Measurements from ENCODE around the gene PJVK. TPM values are rescaled to one million over a fixed set of nuclear protein-coding genes. Genes with fewer than 3 reads are reported as not detected.

PJVK gene
- total RNA-seq, 1 experiment from 2014 or later, result 2.6 TPM

- peak overlapping the region; percentile 6; the same call in 1 of the 2 replicates for H3K4me2 ChIP-seq (ENCODE audit: low read length)
- CTCF ChIA-PET, result no interaction called here
- H3K79me2 ChIP-seq (ENCODE audit: insufficient read depth, low read length), result peaks cover 43% of the 10 kb centered on the region
- no peak overlapping the region for H3K4me3 ChIP-seq (replicated peaks in 1 of 2; ENCODE audit: low read depth in 1 of 2, low read length in 2 of 2)
- H3K27ac ChIP-seq (ENCODE audit: low read depth, low read length), result no peak overlapping the region
- no peak overlapping the region for H2AFZ ChIP-seq (ENCODE audit: low read depth, low read length, poor library complexity, severe bottlenecking)
- POLR2A ChIA-PET, result interaction anchor here (1.4 kb wide), 1 partner anchor 10 kb away, joined by 3 read pairs; no protein-coding TSS in a partner anchor
- RAD21 ChIA-PET (ENCODE audit: low non-redundant PET in 1 of 2, low total read pairs in 2 of 2, uncharacterized antibody in 2 of 2, unreplicated experiment in 2 of 2), result no interaction called here
- no peak for TF ChIP-seq ELF1 (IDR thresholded peaks at IDR 0.05; ENCODE audit: borderline replicate concordance, low read depth)
- no peak for TF ChIP-seq ZFX (IDR thresholded peaks at IDR 0.05)
- TF ChIP-seq EGR1 (IDR thresholded peaks at IDR 0.05; ENCODE audit: low read depth), result no peak
- no peaks in the 10 kb centered on the region for H4K20me1 ChIP-seq (ENCODE audit: insufficient read depth)
- no peaks in the 10 kb centered on the region for H3K27me3 ChIP-seq (ENCODE audit: insufficient read depth, low read length)
- ATAC-seq (no peak), DNase-seq (ENCODE audit: low read depth, low spot score) (no peak)
- H3K4me1 ChIP-seq (ENCODE audit: control insufficient read depth in 1 of 2, insufficient read depth in 2 of 2, low read length in 2 of 2), result peaks cover 10 to 30% of the 10 kb centered on the region in 2 experiments; a peak in 3 of 4 replicates
- no peaks in the 10 kb centered on the region for H3K9me2 ChIP-seq (ENCODE audit: insufficient read depth)
- intact Hi-C loops (cut with micrococcal nuclease), result no loop called here
- BruUV-seq (replicated peaks), result no TSS peak
- peaks cover 0 to 4% of the 10 kb centered on the region in 2 experiments; a peak in 1 of 4 replicates for H3K36me3 ChIP-seq (ENCODE audit: control insufficient read depth in 1 of 2, insufficient read depth in 2 of 2, low read length in 2 of 2)
- no peak overlapping the region for H3K9ac ChIP-seq (ENCODE audit: low read length)
- H3K9me3 ChIP-seq (ENCODE audit: control insufficient read depth in 1 of 2, insufficient read depth in 1 of 2, low read depth in 1 of 2, low read length in 2 of 2), result no peaks in the 10 kb centered on the region
These were observed 31.3 kb downstream of the PJVK start for GRCh38 chr2:178482437-178482836.

GRCh38 chr2:178484245-178485041, 33.3 kb downstream of the PJVK start:
- H3K4me1 ChIP-seq (ENCODE audit: control insufficient read depth in 1 of 2, insufficient read depth in 2 of 2, low read length in 2 of 2), result peaks cover 9 to 14% of the 10 kb centered on the region in 2 experiments; a peak in 3 of 4 replicates
- DNase-seq (ENCODE audit: low read depth, low spot score), result no peak
- no peaks in the 10 kb centered on the region for H3K9me2 ChIP-seq (ENCODE audit: insufficient read depth)
- no peak overlapping the region for H3K4me3 ChIP-seq (replicated peaks in 1 of 2; ENCODE audit: low read depth in 1 of 2, low read length in 2 of 2)
- H4K20me1 ChIP-seq (ENCODE audit: insufficient read depth), result no peaks in the 10 kb centered on the region; the same call in 1 of the 2 replicates
- H3K9ac ChIP-seq (ENCODE audit: low read length), result no peak overlapping the region
- no peaks in the 10 kb centered on the region for H3K27me3 ChIP-seq (ENCODE audit: insufficient read depth, low read length)
- CTCF ChIA-PET, result no interaction called here
- intact Hi-C loops (cut with micrococcal nuclease), result no loop called here
- H3K36me3 ChIP-seq (ENCODE audit: control insufficient read depth in 1 of 2, insufficient read depth in 2 of 2, low read length in 2 of 2), result peaks cover 0 to 4% of the 10 kb centered on the region in 2 experiments; a peak in 1 of 4 replicates
- no peaks in the 10 kb centered on the region for H3K9me3 ChIP-seq (ENCODE audit: control insufficient read depth in 1 of 2, insufficient read depth in 1 of 2, low read depth in 1 of 2, low read length in 2 of 2)
- no peak overlapping the region for H2AFZ ChIP-seq (ENCODE audit: low read depth, low read length, poor library complexity, severe bottlenecking)
- no peak overlapping the region for H3K4me2 ChIP-seq (ENCODE audit: low read length)
- ATAC-seq, result no peak
- BruUV-seq (replicated peaks), result no TSS peak
- H3K27ac ChIP-seq (ENCODE audit: low read depth, low read length), result no peak overlapping the region
- no peak for TF ChIP-seq CBX3 (IDR thresholded peaks at IDR 0.05; ENCODE audit: low read depth)
- TF ChIP-seq ELF1 (IDR thresholded peaks at IDR 0.05; ENCODE audit: borderline replicate concordance, low read depth), result no peak
- TF ChIP-seq POLR2AphosphoS5 (IDR thresholded peaks at IDR 0.05; ENCODE audit: low read depth, low read length), result no peak
- TF ChIP-seq EGR1 (IDR thresholded peaks at IDR 0.05; ENCODE audit: low read depth), result no peak
- TF ChIP-seq CEBPB (IDR thresholded peaks at IDR 0.05; ENCODE audit: low read depth), result no peak
- TF ChIP-seq, protein P1, sequence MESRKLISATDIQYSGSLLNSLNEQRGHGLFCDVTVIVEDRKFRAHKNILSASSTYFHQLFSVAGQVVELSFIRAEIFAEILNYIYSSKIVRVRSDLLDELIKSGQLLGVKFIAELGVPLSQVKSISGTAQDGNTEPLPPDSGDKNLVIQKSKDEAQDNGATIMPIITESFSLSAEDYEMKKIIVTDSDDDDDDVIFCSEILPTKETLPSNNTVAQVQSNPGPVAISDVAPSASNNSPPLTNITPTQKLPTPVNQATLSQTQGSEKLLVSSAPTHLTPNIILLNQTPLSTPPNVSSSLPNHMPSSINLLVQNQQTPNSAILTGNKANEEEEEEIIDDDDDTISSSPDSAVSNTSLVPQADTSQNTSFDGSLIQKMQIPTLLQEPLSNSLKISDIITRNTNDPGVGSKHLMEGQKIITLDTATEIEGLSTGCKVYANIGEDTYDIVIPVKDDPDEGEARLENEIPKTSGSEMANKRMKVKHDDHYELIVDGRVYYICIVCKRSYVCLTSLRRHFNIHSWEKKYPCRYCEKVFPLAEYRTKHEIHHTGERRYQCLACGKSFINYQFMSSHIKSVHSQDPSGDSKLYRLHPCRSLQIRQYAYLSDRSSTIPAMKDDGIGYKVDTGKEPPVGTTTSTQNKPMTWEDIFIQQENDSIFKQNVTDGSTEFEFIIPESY (IDR thresholded peaks at IDR 0.05; ENCODE audit: extremely low read depth, insufficient replicate concordance, low read length), result no peak
- TF ChIP-seq SIN3A (IDR thresholded peaks at IDR 0.05; ENCODE audit: low read depth), result no peak
- TF ChIP-seq ZNF274 (IDR thresholded peaks at IDR 0.05; ENCODE audit: low read depth, low read length), result no peak
- TF ChIP-seq EZH2 (IDR thresholded peaks at IDR 0.05), result no peak
- TF ChIP-seq RAD21 (IDR thresholded peaks at IDR 0.05; ENCODE audit: low read depth), result no peak
- no peak for TF ChIP-seq SP1 (IDR thresholded peaks at IDR 0.05; ENCODE audit: low read depth)
- TF ChIP-seq EZH2phosphoT487 (IDR thresholded peaks at IDR 0.05; ENCODE audit: borderline replicate concordance), result no peak
- TF ChIP-seq, protein P2, sequence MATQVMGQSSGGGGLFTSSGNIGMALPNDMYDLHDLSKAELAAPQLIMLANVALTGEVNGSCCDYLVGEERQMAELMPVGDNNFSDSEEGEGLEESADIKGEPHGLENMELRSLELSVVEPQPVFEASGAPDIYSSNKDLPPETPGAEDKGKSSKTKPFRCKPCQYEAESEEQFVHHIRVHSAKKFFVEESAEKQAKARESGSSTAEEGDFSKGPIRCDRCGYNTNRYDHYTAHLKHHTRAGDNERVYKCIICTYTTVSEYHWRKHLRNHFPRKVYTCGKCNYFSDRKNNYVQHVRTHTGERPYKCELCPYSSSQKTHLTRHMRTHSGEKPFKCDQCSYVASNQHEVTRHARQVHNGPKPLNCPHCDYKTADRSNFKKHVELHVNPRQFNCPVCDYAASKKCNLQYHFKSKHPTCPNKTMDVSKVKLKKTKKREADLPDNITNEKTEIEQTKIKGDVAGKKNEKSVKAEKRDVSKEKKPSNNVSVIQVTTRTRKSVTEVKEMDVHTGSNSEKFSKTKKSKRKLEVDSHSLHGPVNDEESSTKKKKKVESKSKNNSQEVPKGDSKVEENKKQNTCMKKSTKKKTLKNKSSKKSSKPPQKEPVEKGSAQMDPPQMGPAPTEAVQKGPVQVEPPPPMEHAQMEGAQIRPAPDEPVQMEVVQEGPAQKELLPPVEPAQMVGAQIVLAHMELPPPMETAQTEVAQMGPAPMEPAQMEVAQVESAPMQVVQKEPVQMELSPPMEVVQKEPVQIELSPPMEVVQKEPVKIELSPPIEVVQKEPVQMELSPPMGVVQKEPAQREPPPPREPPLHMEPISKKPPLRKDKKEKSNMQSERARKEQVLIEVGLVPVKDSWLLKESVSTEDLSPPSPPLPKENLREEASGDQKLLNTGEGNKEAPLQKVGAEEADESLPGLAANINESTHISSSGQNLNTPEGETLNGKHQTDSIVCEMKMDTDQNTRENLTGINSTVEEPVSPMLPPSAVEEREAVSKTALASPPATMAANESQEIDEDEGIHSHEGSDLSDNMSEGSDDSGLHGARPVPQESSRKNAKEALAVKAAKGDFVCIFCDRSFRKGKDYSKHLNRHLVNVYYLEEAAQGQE (IDR thresholded peaks at IDR 0.05; ENCODE audit: low read depth), result no peak
- POLR2A ChIA-PET, result no interaction called here
- RAD21 ChIA-PET (ENCODE audit: low non-redundant PET in 1 of 2, low total read pairs in 2 of 2, uncharacterized antibody in 2 of 2, unreplicated experiment in 2 of 2), result no interaction called here
- peaks cover 49% of the 10 kb centered on the region for H3K79me2 ChIP-seq (ENCODE audit: insufficient read depth, low read length)
